Measurements from ENCODE around the gene DPP4. TPM values are rescaled to one million over a fixed set of nuclear protein-coding genes. Genes with fewer than 3 reads are reported as not detected.

DPP4 gene
- total RNA-seq, 1 experiment from 2014 or later = 0.80 TPM

DNA sequence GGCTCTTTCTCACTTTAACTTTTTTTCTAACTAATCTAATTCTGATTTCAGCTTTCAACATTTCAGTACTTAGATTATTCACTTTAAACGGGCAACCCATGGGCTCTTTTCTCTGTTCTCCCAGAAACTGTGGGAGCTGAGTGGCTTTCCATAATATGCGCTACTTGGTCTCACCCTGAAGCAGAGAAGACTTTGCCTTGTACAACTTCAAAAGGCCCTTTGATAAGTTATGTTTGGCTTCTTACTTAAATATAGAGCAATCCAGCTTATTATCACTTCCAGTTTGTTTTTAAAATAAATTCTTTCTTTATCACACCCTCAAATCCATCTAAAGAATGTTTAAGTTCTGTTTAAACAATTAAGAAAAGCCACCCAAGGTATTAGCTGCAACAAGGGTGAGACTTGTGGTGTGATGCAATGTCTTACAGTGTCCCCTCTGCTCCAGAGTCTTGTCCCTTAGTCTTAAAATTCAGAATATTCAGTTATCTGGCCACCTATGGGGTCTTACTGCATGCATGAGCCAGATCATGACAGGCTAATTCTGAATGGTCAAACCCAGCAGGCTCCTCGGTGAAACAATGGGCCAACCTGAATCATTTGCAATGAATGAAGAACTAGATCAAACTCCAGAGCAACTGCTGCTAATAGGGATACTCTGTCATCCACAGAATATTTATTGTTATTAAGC is 39.2 kb upstream of the DPP4 start:
- no peak overlapping the region for H3K27ac ChIP-seq (ENCODE audit: low read depth, low read length, poor library complexity, severe bottlenecking)
- ChIA-PET POLR2A (ENCODE audit: low non-redundant PET) (no interaction called here), CTCF (no interaction called here)
- no peaks in the 10 kb centered on the region for H3K36me3 ChIP-seq (ENCODE audit: insufficient read depth, low read length, poor library complexity, severe bottlenecking)
- BruUV-seq (replicated peaks) = no TSS peak
- H3K9me3 ChIP-seq (ENCODE audit: low read depth, low read length, poor library complexity, severe bottlenecking) = no peaks in the 10 kb centered on the region
- intact Hi-C loops (cut with micrococcal nuclease; ENCODE audit: unreplicated experiment) = no loop called here
- H3K4me3 ChIP-seq (ENCODE audit: low read depth, low read length, poor library complexity, severe bottlenecking) = no peak overlapping the region
- no peaks in the 10 kb centered on the region for H3K27me3 ChIP-seq (replicated peaks; ENCODE audit: insufficient read depth, low read depth, low read length, poor library complexity)
- TF ChIP-seq CTCF (conservative IDR thresholded peaks at IDR 0.05; ENCODE audit: low read depth, low read length) (no peak), EZH2 (IDR thresholded peaks at IDR 0.05; ENCODE audit: borderline replicate concordance, low read depth, low read length, poor library complexity, severe bottlenecking) (no peak)
- DNase-seq (ENCODE audit: low spot score) = no peak
- H3K4me1 ChIP-seq (ENCODE audit: insufficient read depth, low read length, poor library complexity, severe bottlenecking) = no peaks in the 10 kb centered on the region

GRCh38 chr2:162111958-162112850 is 38.2 kb upstream of the DPP4 start:
- intact Hi-C loops (cut with micrococcal nuclease; ENCODE audit: unreplicated experiment) = no loop called here
- ChIA-PET POLR2A (ENCODE audit: low non-redundant PET) (no interaction called here), CTCF (no interaction called here)
- Histone ChIP-seq H3K9me3 (ENCODE audit: low read depth, low read length, poor library complexity, severe bottlenecking) (no peaks in the 10 kb centered on the region), H3K36me3 (ENCODE audit: insufficient read depth, low read length, poor library complexity, severe bottlenecking) (no peaks in the 10 kb centered on the region), H3K4me3 (ENCODE audit: low read depth, low read length, poor library complexity, severe bottlenecking) (no peak overlapping the region), H3K27ac (ENCODE audit: low read depth, low read length, poor library complexity, severe bottlenecking) (no peak overlapping the region), H3K27me3 (replicated peaks; ENCODE audit: insufficient read depth, low read depth, low read length, poor library complexity) (no peaks in the 10 kb centered on the region), H3K4me1 (ENCODE audit: insufficient read depth, low read length, poor library complexity, severe bottlenecking) (no peaks in the 10 kb centered on the region)
- BruUV-seq (replicated peaks) = no TSS peak
- DNase-seq (ENCODE audit: low spot score) = no peak
- no peak for TF ChIP-seq CTCF (conservative IDR thresholded peaks at IDR 0.05; ENCODE audit: low read depth, low read length)
- TF ChIP-seq EZH2 (IDR thresholded peaks at IDR 0.05; ENCODE audit: borderline replicate concordance, low read depth, low read length, poor library complexity, severe bottlenecking) = no peak

DNA sequence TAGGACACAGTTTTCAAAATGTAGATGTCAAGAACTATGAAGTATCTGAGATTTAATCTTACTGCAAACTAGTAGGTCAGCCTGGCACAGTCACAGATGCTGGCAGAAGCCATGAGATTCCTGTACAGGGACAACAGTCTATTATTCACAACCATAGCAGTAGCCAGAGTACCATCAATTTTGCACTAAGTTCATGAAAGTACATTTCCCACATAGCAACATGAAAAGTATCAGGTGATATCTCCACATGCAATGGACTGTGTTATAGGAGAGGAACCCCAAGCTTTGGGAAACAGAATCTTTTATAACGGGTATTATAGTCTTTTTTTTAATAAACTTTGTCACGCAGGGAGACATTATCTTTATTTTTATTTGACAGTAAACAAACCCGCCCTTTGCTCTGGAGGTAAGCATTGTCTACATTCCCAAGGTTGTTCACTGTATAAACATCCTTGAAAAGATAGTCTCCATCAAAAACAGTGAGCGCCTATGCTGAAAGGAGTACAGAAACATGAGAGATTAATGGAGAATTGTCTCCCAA is 33.4 kb upstream of the DPP4 start:
- CTCF ChIA-PET = no interaction called here
- Histone ChIP-seq H3K27ac (ENCODE audit: low read depth, low read length, poor library complexity, severe bottlenecking) (no peak overlapping the region), H3K36me3 (ENCODE audit: insufficient read depth, low read length, poor library complexity, severe bottlenecking) (no peaks in the 10 kb centered on the region), H3K27me3 (replicated peaks; ENCODE audit: insufficient read depth, low read depth, low read length, poor library complexity) (no peaks in the 10 kb centered on the region), H3K4me3 (ENCODE audit: low read depth, low read length, poor library complexity, severe bottlenecking) (no peak overlapping the region), H3K4me1 (ENCODE audit: insufficient read depth, low read length, poor library complexity, severe bottlenecking) (no peaks in the 10 kb centered on the region), H3K9me3 (ENCODE audit: low read depth, low read length, poor library complexity, severe bottlenecking) (no peaks in the 10 kb centered on the region)
- POLR2A ChIA-PET (ENCODE audit: low non-redundant PET) = no interaction called here
- no peak for DNase-seq (ENCODE audit: low spot score)
- no TSS peak for BruUV-seq (replicated peaks)
- TF ChIP-seq CTCF (conservative IDR thresholded peaks at IDR 0.05; ENCODE audit: low read depth, low read length) (no peak), EZH2 (IDR thresholded peaks at IDR 0.05; ENCODE audit: borderline replicate concordance, low read depth, low read length, poor library complexity, severe bottlenecking) (no peak)
- intact Hi-C loops (cut with micrococcal nuclease; ENCODE audit: unreplicated experiment) = no loop called here

Data from A673 (cell line).